ENCODE results near the gene NF1. TPM values are rescaled to one million over a fixed set of nuclear protein-coding genes. Genes with fewer than 3 reads are reported as not detected.

The NF1 gene
- total RNA-seq, 4 donors from 2014 or later = 40.9 to 64.8 (median 44.5) TPM

- intact Hi-C loops (cut with DNase I) = no loop called here
- peaks cover 0 to 27% (median 0%) of the 10 kb centered on the region in 4 donors for H3K27me3 ChIP-seq
- no peak for TF ChIP-seq POLR2A (IDR thresholded peaks at IDR 0.05; ENCODE audit: low read depth)
- no peak for TF ChIP-seq CTCF (IDR thresholded peaks at IDR 0.05)
- no peak for TF ChIP-seq POLR2AphosphoS5 (IDR thresholded peaks at IDR 0.05)
- 91% methylated on average over 11 of the region's 11 CpGs for WGBS
- H3K4me1 ChIP-seq = no peaks in the 10 kb centered on the region
- no peak overlapping the region for H3K4me3 ChIP-seq
- H3K36me3 ChIP-seq = no peaks in the 10 kb centered on the region
- DNase-seq (ENCODE audit: extremely low spot score) = no peak
- no peaks in the 10 kb centered on the region for H3K9me3 ChIP-seq
- no peak overlapping the region for H3K27ac ChIP-seq (replicated peaks in 1 of 4)
Observed at GRCh38 chr17:31401456-31402254, 306.9 kb downstream of the NF1 start.

GRCh38 chr17:31404028-31404949, 309.5 kb downstream of the NF1 start:
- Histone ChIP-seq H3K36me3 (no peaks in the 10 kb centered on the region), H3K9me3 (no peaks in the 10 kb centered on the region), H3K27me3 (peaks cover 0 to 14% (median 0%) of the 10 kb centered on the region in 4 donors), H3K4me3 (no peak overlapping the region), H3K4me1 (no peaks in the 10 kb centered on the region), H3K27ac (replicated peaks in 1 of 4) (no peak overlapping the region)
- intact Hi-C loops (cut with DNase I) = no loop called here
- WGBS = 85% methylated on average over 18 of the region's 19 CpGs
- DNase-seq (ENCODE audit: extremely low spot score) = no peak
- TF ChIP-seq POLR2AphosphoS5 (IDR thresholded peaks at IDR 0.05) = no peak
- no peak for TF ChIP-seq EP300 (IDR thresholded peaks at IDR 0.05)
- TF ChIP-seq CTCF (IDR thresholded peaks at IDR 0.05) = no peak
- TF ChIP-seq POLR2A (IDR thresholded peaks at IDR 0.05; ENCODE audit: low read depth) = no peak

GRCh38 chr17:31405890-31406371, 311.2 kb downstream of the NF1 start:
- Histone ChIP-seq H3K27me3 (peaks cover 0 to 6% (median 0%) of the 10 kb centered on the region in 4 donors), H3K9me3 (no peaks in the 10 kb centered on the region), H3K4me3 (no peak overlapping the region), H3K27ac (replicated peaks in 1 of 4) (no peak overlapping the region), H3K4me1 (no peaks in the 10 kb centered on the region), H3K36me3 (no peaks in the 10 kb centered on the region)
- DNase-seq (ENCODE audit: extremely low spot score) = no peak
- no peak for TF ChIP-seq EP300 (IDR thresholded peaks at IDR 0.05)
- no peak for TF ChIP-seq POLR2A (IDR thresholded peaks at IDR 0.05; ENCODE audit: low read depth)
- TF ChIP-seq POLR2AphosphoS5 (IDR thresholded peaks at IDR 0.05) = no peak
- no peak for TF ChIP-seq CTCF (IDR thresholded peaks at IDR 0.05)
- intact Hi-C loops (cut with DNase I) = no loop called here
- WGBS = 58% methylated on average over 4 of the region's 5 CpGs

- TF ChIP-seq POLR2AphosphoS5 (IDR thresholded peaks at IDR 0.05) (no peak), CTCF (IDR thresholded peaks at IDR 0.05) (no peak)
- H3K27me3 ChIP-seq = peaks cover 0 to 24% (median 0%) of the 10 kb centered on the region in 4 donors
- H3K4me1 ChIP-seq = peaks cover 0 to 3% (median 1%) of the 10 kb centered on the region in 4 donors
- no peaks in the 10 kb centered on the region for H3K9me3 ChIP-seq
- H3K27ac ChIP-seq (replicated peaks in 1 of 4) = no peak overlapping the region
- DNase-seq (ENCODE audit: extremely low spot score) = no peak
- H3K4me3 ChIP-seq = no peak overlapping the region
- H3K36me3 ChIP-seq = no peaks in the 10 kb centered on the region
- intact Hi-C loops (cut with DNase I) = no loop called here
- 93% methylated on average over 4 of the region's 4 CpGs for WGBS
Observed at GRCh38 chr17:31408586-31408985, 313.8 kb downstream of the NF1 start.
